Chondrocyte (in vitro differentiated cells): ENCODE data around the gene PCED1B. TPM values are rescaled to one million over a fixed set of nuclear protein-coding genes. Genes with fewer than 3 reads are reported as not detected.

Source experiments
- DNase-seq: peaks from one replicate; pipeline ENCODE4 v3.0.0; 2021; ENCODE audit warnings: mixed read lengths, low spot score
- H3K27ac Mint-ChIP-seq: one replicate; pipeline ENCODE4 v1.8.0; 2021; ENCODE audit warnings: mild to moderate bottlenecking, moderate library complexity, mixed read lengths; ENCODE audit not compliant: unreplicated experiment
- H3K27me3 Mint-ChIP-seq: 2 replicates; pipeline ENCODE4 v1.8.0; 2021; ENCODE audit warnings: low read depth, mixed read lengths
- H3K36me3 Mint-ChIP-seq: 2 replicates; pipeline ENCODE4 v1.8.0; 2021; ENCODE audit warnings: low read depth, mixed read lengths
- H3K4me1 Mint-ChIP-seq: 2 replicates; pipeline ENCODE4 v1.8.0; 2021; ENCODE audit warnings: low read depth, mild to moderate bottlenecking, mixed read lengths
- H3K4me3 Mint-ChIP-seq: one replicate; pipeline ENCODE4 v1.8.0; 2021; ENCODE audit warnings: mild to moderate bottlenecking, moderate library complexity, mixed read lengths; ENCODE audit not compliant: unreplicated experiment
- H3K9me3 Mint-ChIP-seq: 2 replicates; pipeline ENCODE4 v1.8.0; 2021; ENCODE audit warnings: low read depth, mixed read lengths
- total RNA-seq: library from RNA; stranded (reverse); gene quantifications from 3 replicates; pipeline ENCODE4 v1.2.1, GENCODE V29; 2021
- TF ChIP-seq, protein P1 (sequence below): fragments of 200-600 bp; sonication (generic); IDR thresholded peaks from 2 replicates; pipeline ENCODE4 v1.5.0; 2021; ENCODE audit warnings: antibody characterized with exemption, mild to moderate bottlenecking, moderate library complexity

PCED1B gene
- total RNA-seq, 1 donor from 2014 or later: 2.3 TPM

DNA sequence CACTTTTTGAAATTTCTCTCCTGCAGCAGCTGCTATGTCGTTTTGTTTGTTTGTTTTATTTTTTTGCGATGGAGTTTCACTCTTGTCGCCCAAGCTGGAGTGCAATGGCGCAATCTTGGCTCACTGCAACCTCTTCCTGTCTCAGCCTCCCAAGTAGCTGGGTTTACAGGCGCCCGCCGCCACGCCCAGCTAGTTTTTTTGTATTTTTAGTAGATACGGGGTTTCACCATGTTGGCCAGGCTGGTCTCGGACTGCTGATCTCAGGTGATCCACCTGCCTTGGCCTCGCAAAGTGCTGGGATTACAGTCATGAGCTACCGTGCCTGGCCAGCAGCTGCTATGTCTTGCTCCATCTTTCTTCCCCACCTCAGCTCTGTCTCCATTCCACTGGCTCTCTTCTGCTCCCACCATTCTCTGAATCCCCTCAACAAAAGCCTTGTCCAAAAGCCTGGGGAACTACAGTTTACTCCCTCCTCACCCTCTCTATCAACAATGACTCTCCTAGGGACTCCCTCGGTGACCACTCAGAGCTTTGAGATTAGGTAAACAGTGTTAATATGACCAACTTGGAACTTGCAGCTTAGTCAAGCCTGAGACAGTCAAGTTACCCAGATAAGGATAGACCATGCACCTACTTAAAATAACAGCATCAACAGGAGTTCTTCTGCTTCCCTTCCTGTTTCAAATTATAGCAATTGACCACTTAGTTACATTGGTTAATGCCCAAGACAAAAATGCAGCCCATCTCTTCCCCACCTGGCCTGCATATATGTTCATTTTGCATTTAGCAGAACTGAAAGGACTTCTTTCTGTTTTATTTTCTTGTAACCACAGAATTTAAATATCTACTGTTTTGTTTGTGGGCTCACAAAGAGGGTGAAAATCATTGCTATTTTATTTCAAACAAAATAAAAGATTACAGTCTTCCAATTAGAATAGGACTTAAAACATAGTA, 189.4 kb downstream of the PCED1B start:
- Mint-ChIP-seq H3K4me1 (peaks cover 56% of the 10 kb centered on the region), H3K36me3 (peaks cover 2% of the 10 kb centered on the region), H3K27me3 (no peaks in the 10 kb centered on the region), H3K27ac (peak overlapping the region; percentile 75), H3K4me3 (no peak overlapping the region), H3K9me3 (peaks cover 11% of the 10 kb centered on the region)
- no peak for DNase-seq
- TF ChIP-seq, protein P1, sequence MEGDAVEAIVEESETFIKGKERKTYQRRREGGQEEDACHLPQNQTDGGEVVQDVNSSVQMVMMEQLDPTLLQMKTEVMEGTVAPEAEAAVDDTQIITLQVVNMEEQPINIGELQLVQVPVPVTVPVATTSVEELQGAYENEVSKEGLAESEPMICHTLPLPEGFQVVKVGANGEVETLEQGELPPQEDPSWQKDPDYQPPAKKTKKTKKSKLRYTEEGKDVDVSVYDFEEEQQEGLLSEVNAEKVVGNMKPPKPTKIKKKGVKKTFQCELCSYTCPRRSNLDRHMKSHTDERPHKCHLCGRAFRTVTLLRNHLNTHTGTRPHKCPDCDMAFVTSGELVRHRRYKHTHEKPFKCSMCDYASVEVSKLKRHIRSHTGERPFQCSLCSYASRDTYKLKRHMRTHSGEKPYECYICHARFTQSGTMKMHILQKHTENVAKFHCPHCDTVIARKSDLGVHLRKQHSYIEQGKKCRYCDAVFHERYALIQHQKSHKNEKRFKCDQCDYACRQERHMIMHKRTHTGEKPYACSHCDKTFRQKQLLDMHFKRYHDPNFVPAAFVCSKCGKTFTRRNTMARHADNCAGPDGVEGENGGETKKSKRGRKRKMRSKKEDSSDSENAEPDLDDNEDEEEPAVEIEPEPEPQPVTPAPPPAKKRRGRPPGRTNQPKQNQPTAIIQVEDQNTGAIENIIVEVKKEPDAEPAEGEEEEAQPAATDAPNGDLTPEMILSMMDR: no peak

DNA sequence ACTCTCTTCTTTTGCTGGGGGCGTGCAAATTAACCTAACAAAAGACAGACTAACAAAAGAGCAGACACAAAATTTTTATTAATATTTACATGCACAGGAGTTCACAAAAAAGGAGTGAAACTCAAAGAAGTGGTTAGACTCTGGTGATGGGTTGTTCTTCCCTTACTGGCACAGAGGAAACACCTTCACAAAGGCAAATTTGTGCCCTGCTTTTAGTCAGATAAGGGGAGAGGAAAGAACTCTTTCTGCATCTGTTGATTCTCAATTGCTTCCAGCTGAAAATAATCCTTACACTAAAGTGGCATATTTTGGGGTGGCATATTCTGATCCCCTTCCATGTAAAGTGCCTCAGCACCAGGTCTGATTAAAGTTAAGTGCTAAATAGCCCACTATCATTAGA, 190.5 kb downstream of the PCED1B start:
- Mint-ChIP-seq H3K27ac (peak overlapping the region; percentile 95), H3K4me1 (peaks cover 66% of the 10 kb centered on the region), H3K27me3 (no peaks in the 10 kb centered on the region), H3K36me3 (peaks cover 2% of the 10 kb centered on the region), H3K4me3 (no peak overlapping the region), H3K9me3 (peaks cover 11% of the 10 kb centered on the region)
- no peak for DNase-seq
- TF ChIP-seq, protein P1: no peak

DNA sequence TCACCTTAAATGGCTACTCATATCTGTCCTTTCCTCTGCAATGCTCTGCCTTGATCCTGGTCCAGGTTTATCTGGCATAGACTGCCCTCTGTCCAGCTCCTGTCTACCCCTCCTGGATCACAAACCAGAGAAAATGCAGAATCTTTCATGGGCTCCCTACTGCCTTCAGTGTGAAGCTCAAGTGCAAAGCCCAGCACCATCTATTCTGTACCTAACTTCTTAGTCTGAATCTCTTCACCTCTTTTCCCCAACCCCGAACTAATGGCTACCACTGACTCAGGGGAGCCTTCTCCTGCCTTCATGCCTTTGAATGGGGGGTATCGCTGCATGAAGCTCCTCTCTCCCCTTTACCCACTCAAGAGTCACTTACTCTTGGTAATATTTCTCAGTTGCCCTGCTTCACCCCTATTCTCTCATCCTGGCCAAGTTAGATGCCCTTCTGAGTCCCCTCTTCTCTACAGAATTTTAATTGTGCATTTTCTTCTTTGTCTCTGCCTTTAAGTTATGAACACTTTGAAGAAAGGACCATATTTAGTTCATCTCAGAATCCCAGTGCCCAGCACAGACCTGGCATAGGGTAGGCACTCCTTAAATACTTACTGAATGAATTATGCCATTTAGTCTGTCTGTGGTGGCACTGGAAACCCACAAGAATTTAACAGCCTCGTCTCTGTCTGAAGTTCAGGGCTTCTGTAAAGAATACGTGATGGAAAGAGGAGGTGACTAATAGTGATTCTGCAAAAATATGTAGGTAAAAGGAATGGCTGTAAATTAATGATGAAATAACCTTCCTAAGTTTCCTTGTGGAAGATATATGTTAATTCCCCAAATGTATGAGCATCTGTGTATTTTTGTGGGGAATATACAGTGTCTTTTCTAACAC, 191.6 kb downstream of the PCED1B start:
- Mint-ChIP-seq H3K4me3 (no peak overlapping the region), H3K4me1 (peaks cover 73% of the 10 kb centered on the region), H3K9me3 (peaks cover 11% of the 10 kb centered on the region), H3K36me3 (peaks cover 2% of the 10 kb centered on the region), H3K27me3 (no peaks in the 10 kb centered on the region), H3K27ac (peak overlapping the region; percentile 95)
- no peak for DNase-seq
- TF ChIP-seq, protein P1: no peak

DNA sequence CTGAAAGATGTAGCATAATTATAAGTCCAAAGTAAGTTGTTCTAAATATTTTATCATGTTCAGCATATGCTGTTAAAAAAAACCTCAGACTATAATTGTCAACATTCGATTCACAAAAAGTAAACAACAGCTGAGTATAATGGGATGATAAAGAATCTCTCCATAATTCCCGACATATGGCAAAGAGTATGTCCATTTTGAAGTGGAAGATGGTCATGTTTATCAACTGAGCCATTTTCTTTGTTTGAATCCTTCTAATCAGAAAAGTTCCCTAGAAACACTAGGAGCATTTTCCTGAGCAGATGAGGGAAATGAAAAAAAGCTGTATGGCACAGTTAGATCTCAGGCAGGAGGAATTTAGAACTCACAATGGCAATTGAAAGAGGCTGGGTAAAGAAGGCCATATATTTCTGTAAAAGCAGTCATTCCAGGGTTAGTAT, 192.4 kb downstream of the PCED1B start:
- peaks cover 11% of the 10 kb centered on the region for H3K9me3 Mint-ChIP-seq
- peaks cover 78% of the 10 kb centered on the region for H3K4me1 Mint-ChIP-seq
- no peak for DNase-seq
- TF ChIP-seq, protein P1: no peak
- H3K36me3 Mint-ChIP-seq: peaks cover 2% of the 10 kb centered on the region
- no peak overlapping the region for H3K4me3 Mint-ChIP-seq
- H3K27me3 Mint-ChIP-seq: no peaks in the 10 kb centered on the region
- H3K27ac Mint-ChIP-seq: peak overlapping the region; percentile 95
